Naive thymus-derived CD8-positive, alpha-beta T cell (primary cell): Measurements from ENCODE around the gene MAPK12. TPM values are rescaled to one million over a fixed set of nuclear protein-coding genes. Genes with fewer than 3 reads are reported as not detected.
A peak's percentile ranks its signal among the peaks of the same experiment; 100 is the strongest.

Source experiments
- ATAC-seq, 2 donors: fragments of 150-1000 bp; cut with Tn5 transposase in 1 of 2; sonication (Bioruptor Pico), chemical (Tn5 transposase) in 1 of 2; 1 replicate in 1 of 2; 2 replicates in 1 of 2; pipeline ENCODE4 v1.10.0; 2021; ENCODE audit warnings: mild to moderate bottlenecking in 2 of 2, moderate library complexity in 2 of 2
- POLR2A ChIA-PET: fragments of 350-600 bp; sonication (Branson Sonifier 250); formaldehyde crosslinking; loops from one replicate; lab custom pipeline; 2021; ENCODE audit warnings: antibody characterized with exemption; lab: Charles Lee
- DNase-seq, 10 donors: peaks; one replicate each; pipeline versions ENCODE4 v3.0.0 to v3.0.0-alpha.2; 2020 to 2022
- H3K27ac Mint-ChIP-seq, 10 donors: one replicate each; pipeline ENCODE4 v1.8.0; 2020 to 2022; ENCODE audit warnings: mild to moderate bottlenecking in 10 of 10, mixed read lengths in 10 of 10, moderate library complexity in 4 of 10, inconsistent platforms in 1 of 10
- H3K27me3 Mint-ChIP-seq, 5 donors: one replicate each; pipeline ENCODE4 v1.8.0; 2021 to 2022; ENCODE audit warnings: mixed read lengths in 5 of 5
- H3K36me3 Mint-ChIP-seq, 3 donors: one replicate each; pipeline ENCODE4 v1.8.0; 2020 to 2022; ENCODE audit warnings: mixed read lengths in 3 of 3, mild to moderate bottlenecking in 2 of 3, inconsistent platforms in 1 of 3
- H3K4me1 Mint-ChIP-seq, 4 donors: one replicate each; pipeline ENCODE4 v1.8.0; 2021 to 2022; ENCODE audit warnings: mixed read lengths in 4 of 4
- H3K4me3 Mint-ChIP-seq, 10 donors: one replicate each; pipeline ENCODE4 v1.8.0; 2020 to 2022; ENCODE audit warnings: mild to moderate bottlenecking in 10 of 10, mixed read lengths in 10 of 10, moderate library complexity in 6 of 10, inconsistent platforms in 1 of 10
- H3K9me3 Mint-ChIP-seq, 9 donors: one replicate each; pipeline ENCODE4 v1.8.0; 2020 to 2022; ENCODE audit warnings: mixed read lengths in 9 of 9, mild to moderate bottlenecking in 3 of 9, inconsistent platforms in 1 of 9, moderate library complexity in 1 of 9
- polyA plus RNA-seq, 3 donors: library from polyadenylated mRNA; unstranded; fragments of 300-500 nt; fragmentation: Illumina TruSeq; gene quantifications; one replicate each; pipeline ENCODE4 v1.2.3, GENCODE V29; 2021
- total RNA-seq, 8 experiments: library from RNA in 2 of 8; stranded (reverse) in 2 of 8; gene quantifications; one replicate each; pipeline ENCODE4 v1.2.3 and lab custom pipeline; 2021 to 2026

Gene MAPK12
- total and polyA plus RNA-seq, 5 experiments from 2014 or later = 0.02 to 2.9 (median 1.1) TPM; not detected in 1

- peaks cover 0 to 1% (median 0%) of the 10 kb centered on the region in 9 donors for H3K9me3 Mint-ChIP-seq
- no peaks in the 10 kb centered on the region for H3K36me3 Mint-ChIP-seq
- peaks cover 4 to 25% (median 7%) of the 10 kb centered on the region in 5 donors for H3K27me3 Mint-ChIP-seq
- POLR2A ChIA-PET = interaction anchor here (1.0 to 2.7 kb wide), 3 partner anchors 9 to 12 kb away, joined by 4 to 15 read pairs (median 8); no protein-coding TSS in a partner anchor
- H3K4me1 Mint-ChIP-seq = peaks cover 9 to 29% (median 14%) of the 10 kb centered on the region in 4 donors
- peak overlapping the region in 1 of 10 donors; percentile 77 for H3K4me3 Mint-ChIP-seq
- no peak for DNase-seq
- no peak for ATAC-seq
- no peak overlapping the region for H3K27ac Mint-ChIP-seq
Observed at GRCh38 chr22:50305393-50305922, 44.0 kb upstream of the MAPK12 start.

- peaks cover 4 to 25% (median 7%) of the 10 kb centered on the region in 5 donors for H3K27me3 Mint-ChIP-seq
- no peaks in the 10 kb centered on the region for H3K36me3 Mint-ChIP-seq
- H3K4me1 Mint-ChIP-seq = peaks cover 9 to 29% (median 14%) of the 10 kb centered on the region in 4 donors
- H3K27ac Mint-ChIP-seq = no peak overlapping the region
- DNase-seq (no peak), ATAC-seq (no peak)
- H3K4me3 Mint-ChIP-seq = peak overlapping the region in 5 of 10 donors; percentile 26 to 69 (median 48)
- POLR2A ChIA-PET = interaction anchor here (1.0 to 1.5 kb wide), 4 partner anchors 10 to 19 kb away, joined by 3 to 5 read pairs (median 4); no protein-coding TSS in a partner anchor
- H3K9me3 Mint-ChIP-seq = peaks cover 0 to 1% (median 0%) of the 10 kb centered on the region in 9 donors
Observed at GRCh38 chr22:50304528-50305392, 43.3 kb upstream of the MAPK12 start.

- DNase-seq (no peak), ATAC-seq (no peak)
- POLR2A ChIA-PET = interaction anchor here (0.5 to 1.5 kb wide), 4 partner anchors 10 to 20 kb away, joined by 3 to 5 read pairs (median 3); no protein-coding TSS in a partner anchor
- peaks cover 9 to 29% (median 16%) of the 10 kb centered on the region in 4 donors for H3K4me1 Mint-ChIP-seq
- peaks cover 0 to 1% (median 0%) of the 10 kb centered on the region in 9 donors for H3K9me3 Mint-ChIP-seq
- H3K36me3 Mint-ChIP-seq = no peaks in the 10 kb centered on the region
- peaks cover 4 to 26% (median 7%) of the 10 kb centered on the region in 5 donors for H3K27me3 Mint-ChIP-seq
- H3K4me3 Mint-ChIP-seq = peak overlapping the region in 5 of 10 donors; percentile 26 to 69 (median 48)
- H3K27ac Mint-ChIP-seq = peak overlapping the region in 2 of 10 donors; percentile 8 to 66
Observed at GRCh38 chr22:50303848-50304527, 42.5 kb upstream of the MAPK12 start.

GRCh38 chr22:50303515-50303847 lies 42.0 kb upstream of the MAPK12 start:
- Mint-ChIP-seq H3K27me3 (peaks cover 4 to 31% (median 5%) of the 10 kb centered on the region in 5 donors), H3K9me3 (peaks cover 0 to 1% (median 0%) of the 10 kb centered on the region in 9 donors), H3K27ac (no peak overlapping the region), H3K36me3 (no peaks in the 10 kb centered on the region), H3K4me1 (peaks cover 6 to 29% (median 14%) of the 10 kb centered on the region in 4 donors), H3K4me3 (no peak overlapping the region)
- DNase-seq = no peak
- POLR2A ChIA-PET = interaction anchor here (0.5 to 1.5 kb wide), 4 partner anchors 9 to 21 kb away, joined by 3 to 5 read pairs (median 4); no protein-coding TSS in a partner anchor
- ATAC-seq = no peak

- Mint-ChIP-seq H3K27ac (peak overlapping the region in 1 of 10 donors; percentile 46), H3K4me3 (no peak overlapping the region), H3K27me3 (peaks cover 4 to 39% (median 5%) of the 10 kb centered on the region in 5 donors), H3K4me1 (peaks cover 4 to 29% (median 13%) of the 10 kb centered on the region in 4 donors), H3K36me3 (no peaks in the 10 kb centered on the region), H3K9me3 (peaks cover 0 to 1% (median 0%) of the 10 kb centered on the region in 9 donors)
- POLR2A ChIA-PET = interaction anchor here (1.1 to 1.3 kb wide), 2 partner anchors 10 to 24 kb away, joined by 3 to 4 read pairs; partner anchors contain the start of gene DENND6B
- ATAC-seq = no peak
- no peak for DNase-seq
Observed at GRCh38 chr22:50302564-50302963, 41.1 kb upstream of the MAPK12 start.

- POLR2A ChIA-PET = interaction anchor here (0.9 to 1.3 kb wide), 2 partner anchors 23 to 24 kb away, joined by 3 read pairs; partner anchors contain the start of gene DENND6B
- Mint-ChIP-seq H3K27me3 (peaks cover 4 to 43% (median 5%) of the 10 kb centered on the region in 5 donors), H3K4me3 (no peak overlapping the region), H3K27ac (no peak overlapping the region), H3K4me1 (peaks cover 4 to 29% (median 13%) of the 10 kb centered on the region in 4 donors), H3K9me3 (peaks cover 0 to 1% (median 0%) of the 10 kb centered on the region in 9 donors), H3K36me3 (no peaks in the 10 kb centered on the region)
- ATAC-seq (no peak), DNase-seq (no peak)
Observed at GRCh38 chr22:50302041-50302541, 40.6 kb upstream of the MAPK12 start.

- Mint-ChIP-seq H3K4me3 (no peak overlapping the region), H3K36me3 (no peaks in the 10 kb centered on the region), H3K27ac (no peak overlapping the region), H3K9me3 (peaks cover 0 to 1% (median 0%) of the 10 kb centered on the region in 9 donors), H3K27me3 (peaks cover 4 to 43% (median 5%) of the 10 kb centered on the region in 5 donors), H3K4me1 (peaks cover 4 to 29% (median 13%) of the 10 kb centered on the region in 4 donors)
- POLR2A ChIA-PET = interaction anchor here (0.9 to 1.3 kb wide), 2 partner anchors 23 to 25 kb away, joined by 3 read pairs; partner anchors contain the start of gene DENND6B
- ATAC-seq = no peak
- DNase-seq = no peak
Observed at GRCh38 chr22:50301581-50301991, 40.1 kb upstream of the MAPK12 start.

- Mint-ChIP-seq H3K4me1 (peaks cover 0 to 22% (median 7%) of the 10 kb centered on the region in 4 donors), H3K4me3 (peak overlapping the region in 3 of 10 donors; percentile 9 to 38 (median 36)), H3K27ac (no peak overlapping the region), H3K9me3 (peaks cover 0 to 1% (median 0%) of the 10 kb centered on the region in 9 donors), H3K36me3 (no peaks in the 10 kb centered on the region), H3K27me3 (peaks cover 0 to 37% (median 1%) of the 10 kb centered on the region in 5 donors)
- DNase-seq = no peak
- no peak for ATAC-seq
- POLR2A ChIA-PET = interaction anchor here (0.9 kb wide), 1 partner anchor 22 kb away, joined by 3 read pairs; no protein-coding TSS in a partner anchor
Observed at GRCh38 chr22:50300620-50301257, 39.3 kb upstream of the MAPK12 start.

GRCh38 chr22:50299785-50300619 lies 38.5 kb upstream of the MAPK12 start:
- H3K4me1 Mint-ChIP-seq = peaks cover 0 to 25% (median 7%) of the 10 kb centered on the region in 4 donors
- H3K27me3 Mint-ChIP-seq = peaks cover 0 to 37% (median 0%) of the 10 kb centered on the region in 5 donors
- peak in 1 of 2 donors; percentile 42 for ATAC-seq
- peaks cover 0 to 1% (median 0%) of the 10 kb centered on the region in 9 donors for H3K9me3 Mint-ChIP-seq
- H3K27ac Mint-ChIP-seq = no peak overlapping the region
- POLR2A ChIA-PET = no interaction called here
- no peak for DNase-seq
- no peak overlapping the region for H3K4me3 Mint-ChIP-seq
- no peaks in the 10 kb centered on the region for H3K36me3 Mint-ChIP-seq

GRCh38 chr22:50298937-50299784 lies 37.7 kb upstream of the MAPK12 start:
- ATAC-seq (peak; percentile 22 to 48), DNase-seq (no peak)
- H3K4me1 Mint-ChIP-seq = peaks cover 0 to 20% (median 8%) of the 10 kb centered on the region in 4 donors
- no peaks in the 10 kb centered on the region for H3K36me3 Mint-ChIP-seq
- H3K27me3 Mint-ChIP-seq = peaks cover 0 to 30% (median 0%) of the 10 kb centered on the region in 5 donors
- no peaks in the 10 kb centered on the region for H3K9me3 Mint-ChIP-seq
- peak overlapping the region in 1 of 10 donors; percentile 34 for H3K27ac Mint-ChIP-seq
- POLR2A ChIA-PET = no interaction called here
- peak overlapping the region in 3 of 10 donors; percentile 2 to 34 (median 30) for H3K4me3 Mint-ChIP-seq
